GM12878 (cell line): ENCODE measurements around the gene TMEM167B. TPM values are rescaled to one million over a fixed set of nuclear protein-coding genes. Genes with fewer than 3 reads are reported as not detected.

Experiments
- ATAC-seq: fragments of 200-7000 bp; cut with Tn5 transposase; 3 replicates; pipeline ENCODE4 v1.9.1; 2020; ENCODE audit warnings: mild to moderate bottlenecking, moderate library complexity
- BruUV-seq: library from RNA; stranded (reverse); fragments of 400-500 nt; replicated peaks from 2 replicates; lab custom pipeline; 2021; lab: Mats Ljungman, UMichigan
- CTCF ChIA-PET: fragments of 300-600 bp; sonication (Branson Sonifier 250); formaldehyde crosslinking; extraction: SDS; loops from one replicate; lab custom pipeline; 2021; ENCODE audit warnings: inconsistent platforms; lab: Yijun Ruan, JAX
- POLR2A ChIA-PET: fragments of 350-600 bp; formaldehyde crosslinking; extraction: SDS; loops from one replicate; lab custom pipeline; 2021; ENCODE audit warnings: inconsistent platforms; lab: Charles Lee
- RAD21 ChIA-PET: fragments of 300-600 bp; sonication (Branson Sonifier 250); formaldehyde crosslinking; loops from one replicate; lab custom pipeline; 2023; ENCODE audit warnings: antibody characterized with exemption; ENCODE audit not compliant: unreplicated experiment; lab: Charles Lee
- SMC1A ChIA-PET: fragments of 300-600 bp; sonication (Branson Sonifier 250); formaldehyde crosslinking; loops from one replicate; lab custom pipeline; 2023; ENCODE audit not compliant: unreplicated experiment, uncharacterized antibody; lab: Charles Lee
- DNase-seq: peaks from one replicate; pipeline ENCODE4 v3.0.0-alpha.2; 2011; ENCODE audit warnings: low read depth, low spot score
- FAIRE-seq: peaks from 3 replicates; lab custom pipeline; 2011; peaks lifted over from hg19 to GRCh38; lab: Jason Lieb, UNC
- H2AFZ ChIP-seq: 2 replicates; pipeline ENCODE4 v1.6.0; 2011; ENCODE audit warnings: low read depth, low read length, control low read depth; ENCODE audit not compliant: control insufficient read depth
- H3K27ac ChIP-seq: 2 replicates; pipeline ENCODE4 v1.5.1; 2011; ENCODE audit warnings: control low read depth; ENCODE audit not compliant: control insufficient read depth, insufficient read depth
- H3K27me3 ChIP-seq, 2 experiments: replicated peaks in 1 of 2; 2 replicates each; pipeline versions ENCODE4 v1.6.0 to v1.6.1; 2011; ENCODE audit warnings: low read length in 1 of 2; ENCODE audit not compliant: control insufficient read depth in 2 of 2, insufficient read depth in 2 of 2
- H3K36me3 ChIP-seq, 2 experiments: 2 replicates each; pipeline ENCODE4 v1.5.1; 2011; ENCODE audit warnings: low read length in 1 of 2; ENCODE audit not compliant: control insufficient read depth in 2 of 2, insufficient read depth in 2 of 2
- H3K4me1 ChIP-seq: 2 replicates; pipeline ENCODE4 v1.6.1; 2011; ENCODE audit warnings: mild to moderate bottlenecking, low read length, moderate library complexity, mixed read lengths; ENCODE audit not compliant: control insufficient read depth, insufficient read depth
- H3K4me2 ChIP-seq: 2 replicates; pipeline ENCODE4 v1.6.0; 2011; ENCODE audit warnings: control low read depth; ENCODE audit not compliant: control insufficient read depth, insufficient read depth
- H3K4me3 ChIP-seq: fragments of 200-600 bp; sonication (generic); 2 replicates; pipeline ENCODE4 v1.5.1; 2016
- H3K79me2 ChIP-seq: 2 replicates; pipeline ENCODE4 v1.6.0; 2011; ENCODE audit warnings: low read length; ENCODE audit not compliant: control insufficient read depth, insufficient read depth
- H3K9ac ChIP-seq: 2 replicates; pipeline ENCODE4 v1.8.0; 2011; ENCODE audit warnings: low read length, control low read depth, mixed read lengths; ENCODE audit not compliant: control insufficient read depth, insufficient read depth
- H3K9me3 ChIP-seq: replicated peaks from 3 replicates; pipeline ENCODE4 v1.5.1; 2011; ENCODE audit warnings: mild to moderate bottlenecking, low read length; ENCODE audit not compliant: control insufficient read depth, insufficient read depth
- H4K20me1 ChIP-seq: 2 replicates; pipeline ENCODE4 v1.6.0; 2011; ENCODE audit not compliant: control insufficient read depth, insufficient read depth
- ATF2 ChIP-seq: IDR thresholded peaks from 2 replicates; pipeline ENCODE4 v1.6.1; 2012; ENCODE audit warnings: low read length, inconsistent platforms
- CBFB ChIP-seq: IDR thresholded peaks from 2 replicates; pipeline ENCODE4 v1.6.1; 2016; ENCODE audit warnings: antibody characterized with exemption, low read depth
- EGR1 ChIP-seq, 2 experiments: IDR thresholded peaks; 1 replicate in 1 of 2; 2 replicates in 1 of 2; pipeline ENCODE4 v1.6.1; 2011 to 2012; ENCODE audit warnings: low read depth in 2 of 2, low read length in 2 of 2, borderline replicate concordance in 1 of 2, mild to moderate bottlenecking in 1 of 2, moderate library complexity in 1 of 2
- GATAD2B ChIP-seq: fragments of 450-650 bp; conservative IDR thresholded peaks from 2 replicates; pipeline ENCODE4 v1.6.1; 2017; ENCODE audit warnings: low read depth, mild to moderate bottlenecking, moderate library complexity
- MTA3 ChIP-seq: IDR thresholded peaks from 2 replicates; pipeline ENCODE4 v1.6.1; 2012; ENCODE audit warnings: low read length, inconsistent platforms, borderline replicate concordance
- NR2C2 ChIP-seq: IDR thresholded peaks from 2 replicates; pipeline ENCODE4 v1.6.1; 2011; ENCODE audit warnings: borderline replicate concordance, low read depth; ENCODE audit not compliant: control insufficient read depth, insufficient read length
- RCOR1 ChIP-seq: conservative IDR thresholded peaks from 2 replicates; pipeline ENCODE4 v1.6.1; 2012; ENCODE audit warnings: low read depth, low read length, improper control_type of control experiment
- SREBF1 ChIP-seq: IDR thresholded peaks from 2 replicates; pipeline ENCODE4 v1.6.1; 2012; ENCODE audit warnings: mild to moderate bottlenecking, low read length
- TBL1XR1 ChIP-seq: IDR thresholded peaks from 2 replicates; pipeline ENCODE4 v1.6.1; 2012; ENCODE audit warnings: low read depth, low read length, improper control_type of control experiment
- ZBED1 ChIP-seq: IDR thresholded peaks from 2 replicates; pipeline ENCODE4 v1.6.1; 2016; ENCODE audit warnings: borderline replicate concordance
- ZNF24 ChIP-seq: fragments of 450-650 bp; IDR thresholded peaks from 2 replicates; pipeline ENCODE4 v1.6.1; 2017; ENCODE audit warnings: antibody characterized with exemption, mild to moderate bottlenecking
- WGBS: methylation state at CpG from one replicate; pipeline ENCODE4 v1.1.6; 2016; ENCODE audit warnings: low lambda C conversion rate; ENCODE audit not compliant: insufficient replicate concordance, insufficient coverage; ENCODE audit errors: missing lambda C conversion rate; 5-methylcytosine and 5-hydroxymethylcytosine counted together
- in situ Hi-C: fragments of 300-500 bp; cut with MboI; formaldehyde crosslinking; loops from 9 replicates; pipeline ENCODE4 v1.14.3; 2018; ENCODE audit warnings: mixed read lengths
- intact Hi-C: fragments of 100-400 bp; cut with micrococcal nuclease; formaldehyde crosslinking; loops from one replicate; pipeline ENCODE4 v1.14.2; 2022; ENCODE audit not compliant: unreplicated experiment
- polyA plus RNA-seq, 11 experiments: library from polyadenylated mRNA; depleted of rRNA in 4 of 11; unstranded in 6 of 11; stranded (reverse) in 5 of 11; fragments of >200 nt; fragmentation: Nextera tagmentation in 4 of 11; fragmentation: Illumina TruSeq in 1 of 11; extraction: Ambion mirVana in 4 of 11; extraction: Trizol in 1 of 11; gene quantifications; 1 replicate in 1 of 11; 2 replicates in 10 of 11; pipeline versions ENCODE4 v1.2.1 to v1.2.3, GENCODE V29; 2011 to 2016; ENCODE audit warnings: inconsistent platforms in 2 of 11, missing spikeins in 2 of 11, low read depth in 1 of 11
- total RNA-seq, 4 experiments: library from RNA; depleted of rRNA in 3 of 4; stranded (reverse); fragments of >200 nt in 3 of 4; fragmentation: Illumina TruSeq in 1 of 4; extraction: Trizol in 1 of 4; gene quantifications; 2 replicates each; pipeline versions ENCODE4 v1.2.1 to v1.2.3, GENCODE V29; 2013 to 2021

Gene TMEM167B
- total and polyA plus RNA-seq, 10 of the 15 experiments (the other 5 are each of a cell fraction or from before 2014, with no cell fraction given): 15.6 to 26.1 (median 21.1) TPM

- H3K4me3 ChIP-seq: no peak overlapping the region
- CTCF ChIA-PET: interaction anchor here (1.1 to 1.6 kb wide), 2 partner anchors 17 to 19 kb away, joined by 3 to 4 read pairs; a partner anchor contains a TSS
- H3K4me1 ChIP-seq: peaks cover 5% of the 10 kb centered on the region; the same call in 1 of the 2 replicates
- intact Hi-C loops: no loop called here
- no peaks in the 10 kb centered on the region for H3K27me3 ChIP-seq
- no peak overlapping the region for H2AFZ ChIP-seq
- in situ Hi-C loops: no loop called here
- TF ChIP-seq TBL1XR1 (no peak), ZNF24 (no peak), EGR1 (IDR thresholded peaks at IDR 0.05; ENCODE audit: borderline replicate concordance in 1 of 2, low read depth in 2 of 2, low read length in 2 of 2) (no peak), GATAD2B (no peak), MTA3 (no peak), NR2C2 (no peak), RCOR1 (no peak), ATF2 (no peak), SREBF1 (no peak), ZBED1 (no peak), CBFB (no peak)
- H3K79me2 ChIP-seq: peaks cover 32% of the 10 kb centered on the region
- POLR2A ChIA-PET: interaction anchor here (1.0 kb wide), 1 partner anchor 20 kb away, joined by 4 read pairs; the partner anchor contains the start of gene TAF13
- no peak overlapping the region for H3K9ac ChIP-seq
- WGBS: 50% methylated on average over 1 of the region's 1 CpG
- H4K20me1 ChIP-seq: no peaks in the 10 kb centered on the region
- H3K4me2 ChIP-seq: no peak overlapping the region
- DNase-seq: no peak
- FAIRE-seq: no peak
- RAD21 ChIA-PET: no interaction called here
- H3K36me3 ChIP-seq: peaks cover 0 to 9% of the 10 kb centered on the region in 2 experiments; a peak in 3 of 4 replicates
- no peaks in the 10 kb centered on the region for H3K9me3 ChIP-seq
- no TSS peak for BruUV-seq
- no peak for ATAC-seq
- SMC1A ChIA-PET: interaction anchor here (0.8 kb wide), 1 partner anchor 14 kb away, joined by 3 read pairs; no protein-coding TSS in a partner anchor
- no peak overlapping the region for H3K27ac ChIP-seq
Measured at GRCh38 chr1:109096120-109096519, 5.6 kb downstream of the TMEM167B start.
